GM12892 (cell line): ENCODE results near the gene PTPRK.

Experiments used
- POLR2A ChIP-seq: IDR thresholded peaks from 2 replicates; pipeline ENCODE4 v1.6.1; 2011; ENCODE audit warnings: low read depth, low read length, control low read depth
- POLR2AphosphoS5 ChIP-seq: IDR thresholded peaks from 2 replicates; pipeline ENCODE4 v1.6.1; 2011; ENCODE audit warnings: low read depth, low read length, control low read depth

GRCh38 chr6:128073389-128073788 lies 447.0 kb downstream of the PTPRK start:
- TF ChIP-seq POLR2A, result no peak
- no peak for TF ChIP-seq POLR2AphosphoS5
